Measurements from ENCODE around the gene TMEM147. TPM values are rescaled to one million over a fixed set of nuclear protein-coding genes. Genes with fewer than 3 reads are reported as not detected.

Gene TMEM147
- total and polyA plus RNA-seq, 2 of the 4 experiments (the other 2 are of a cell fraction), result 67.6 to 108 TPM

DNA sequence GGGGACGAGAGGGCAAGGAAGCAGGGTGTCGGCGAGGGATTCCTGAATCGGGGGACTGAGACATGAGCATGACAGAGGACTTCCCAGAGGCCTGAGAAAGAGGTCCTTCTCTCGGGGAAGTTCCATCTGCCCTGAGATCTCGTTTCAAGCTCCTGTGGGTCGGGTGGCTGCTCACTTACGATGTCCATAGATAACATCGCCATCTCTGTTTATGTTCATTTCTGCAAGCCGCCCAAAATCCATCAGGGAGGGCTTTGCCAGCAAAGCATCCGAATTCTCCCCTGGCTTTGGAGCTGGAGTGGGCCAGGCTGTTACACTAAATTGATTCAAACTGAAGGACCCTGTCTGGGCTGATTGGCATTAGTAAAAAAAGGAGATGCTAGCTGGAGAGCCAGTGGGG, 37.9 kb upstream of the TMEM147 start:
- H2AK5ac ChIP-seq (ENCODE audit: low read depth, low read length), result no peak overlapping the region
- dilution Hi-C loops (cut with HindIII; ENCODE audit: low sequenced_read_pairs, unreplicated experiment), result no loop called here

More for the DNA sequence above, 37.9 kb upstream of the TMEM147 start:
- Histone ChIP-seq H3K14ac (replicated peaks; ENCODE audit: low read depth, low read length) (no peak overlapping the region), H3K4me3 (ENCODE audit: insufficient read depth, low read depth, low read length) (no peak overlapping the region), H3K4me1 (ENCODE audit: control insufficient read depth, insufficient read depth, low read length) (no peaks in the 10 kb centered on the region; the same call in 1 of the 2 replicates), H2BK120ac (ENCODE audit: low read depth, low read length) (no peak overlapping the region), H2BK15ac (ENCODE audit: low read depth, low read length) (no peak overlapping the region), H3K9ac (ENCODE audit: low read depth, low read length) (no peak overlapping the region), H3K4ac (ENCODE audit: low read depth, low read length) (no peak overlapping the region), H3K23ac (ENCODE audit: low read depth, low read length) (no peak overlapping the region), H4K91ac (ENCODE audit: insufficient read depth, low read depth, low read length) (no peak overlapping the region), H4K8ac (ENCODE audit: low read depth in 2 of 2, low read length in 2 of 2) (no peak overlapping the region), H3K27me3 (ENCODE audit: control insufficient read depth, insufficient read depth, low read length) (peaks cover 76% of the 10 kb centered on the region), H3K18ac (ENCODE audit: low read depth, low read length) (no peak overlapping the region), H2BK5ac (ENCODE audit: low read depth, low read length, poor library complexity, severe bottlenecking) (no peak overlapping the region), H2AK9ac (replicated peaks; ENCODE audit: low read depth, low read length, poor library complexity) (no peak overlapping the region), H3K36me3 (ENCODE audit: control insufficient read depth, insufficient read depth, low read length) (no peaks in the 10 kb centered on the region), H2AFZ (replicated peaks; ENCODE audit: low read length, poor library complexity) (no peak overlapping the region), H3K9me1 (ENCODE audit: insufficient read depth, low read length) (no peaks in the 10 kb centered on the region; the same call in 1 of the 2 replicates), H3K27ac (ENCODE audit: insufficient read depth, low read length) (no peak overlapping the region), H4K20me1 (ENCODE audit: insufficient read depth, low read length) (no peaks in the 10 kb centered on the region), H4K5ac (ENCODE audit: low read depth, low read length) (no peak overlapping the region), H3K9me3 (ENCODE audit: control insufficient read depth, insufficient read depth, low read length) (no peaks in the 10 kb centered on the region), H3K56ac (ENCODE audit: extremely low read depth, insufficient read depth, low read length) (no peak overlapping the region), H3K79me1 (ENCODE audit: low read depth in 1 of 2, low read length in 2 of 2) (no peaks in the 10 kb centered on the region), H3K4me2 (ENCODE audit: low read depth, low read length) (no peak overlapping the region), H2BK20ac (ENCODE audit: low read depth, low read length) (no peak overlapping the region)
- POLR2A ChIA-PET (ENCODE audit: unreplicated experiment), result no interaction called here
- in situ Hi-C loops (cut with MboI; ENCODE audit: low sequenced_read_pairs), result no loop called here
- BruUV-seq (replicated peaks), result no TSS peak
- CTCF ChIA-PET, result no interaction called here
- no peak for DNase-seq
- no peak for TF ChIP-seq RFX5 (IDR thresholded peaks at IDR 0.05; ENCODE audit: low read depth, low read length)
- 0% methylated on average over 3 of the region's 11 CpGs; no CpG with 5 or more reads in 1 of the 2 experiments for WGBS, 2 experiments (ENCODE audit: extremely low coverage in 2 of 2, insufficient read length in 1 of 2)
- intact Hi-C loops (cut with micrococcal nuclease), result no loop called here
- ATAC-seq (ENCODE audit: low read depth), result no peak
